GM10248 (cell line): ENCODE measurements around the gene PTPRG.
A peak's percentile ranks its signal among the peaks of the same experiment; 100 is the strongest.

ENCODE experiments used
- CTCF ChIA-PET: fragments of 300-600 bp; sonication (Branson Sonifier 250); formaldehyde crosslinking; extraction: SDS; loops from one replicate; lab custom pipeline; 2021; ENCODE audit warnings: antibody characterized with exemption; lab: Yijun Ruan, JAX
- POLR2A ChIA-PET: fragments of 350-650 bp; sonication (Branson Sonifier 250); formaldehyde crosslinking; extraction: SDS; loops from one replicate; lab custom pipeline; 2020; ENCODE audit warnings: antibody characterized with exemption; lab: Yijun Ruan, JAX
- DNase-seq: peaks from one replicate; pipeline ENCODE4 v3.0.0; 2012; ENCODE audit errors: extremely low spot score
- CTCF ChIP-seq: IDR thresholded peaks from 2 replicates; pipeline ENCODE4 v1.5.1; 2012; ENCODE audit warnings: mild to moderate bottlenecking, low read depth; ENCODE audit errors: extremely low read depth, missing control alignments, control extremely low read depth

Gene PTPRG

DNA sequence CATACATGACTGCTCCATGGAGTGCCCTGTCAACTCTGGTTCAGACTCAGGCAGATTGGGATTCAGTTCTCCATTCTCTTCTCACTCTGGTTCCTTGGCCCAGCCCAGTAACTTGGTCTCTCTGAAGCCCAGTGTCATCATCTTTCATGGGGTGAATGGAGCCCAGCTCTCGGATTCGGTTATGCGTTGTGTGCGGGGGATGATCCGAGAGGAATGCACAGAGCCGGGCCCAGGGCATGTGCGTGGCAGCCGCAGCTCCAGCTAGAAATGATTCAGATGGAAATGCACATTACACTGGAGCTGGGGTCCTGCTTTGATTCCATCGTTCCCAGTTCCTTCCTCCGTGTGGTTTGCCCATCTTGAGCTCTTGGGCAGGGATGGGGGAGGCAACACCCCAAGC lies 622.6 kb downstream of the PTPRG start:
- DNase-seq: no peak
- CTCF ChIA-PET: interaction anchor here (1.6 to 1.7 kb wide), 3 partner anchors 17 to 620 kb away, joined by 3 to 4 read pairs (median 4); no protein-coding TSS in a partner anchor
- no peak for TF ChIP-seq CTCF
- POLR2A ChIA-PET: no interaction called here

- no peak for DNase-seq
- ChIA-PET POLR2A (no interaction called here), CTCF (interaction anchor here (1.6 to 1.7 kb wide), 3 partner anchors 17 to 621 kb away, joined by 3 to 4 read pairs (median 4); no protein-coding TSS in a partner anchor)
- TF ChIP-seq CTCF: no peak
Observed at GRCh38 chr3:62184559-62184958, 623.2 kb downstream of the PTPRG start.

GRCh38 chr3:62187022-62187431 lies 625.7 kb downstream of the PTPRG start:
- TF ChIP-seq CTCF: no peak
- no peak for DNase-seq
- ChIA-PET POLR2A (no interaction called here), CTCF (interaction anchor here (0.6 to 4.6 kb wide), 9 partner anchors 11 to 623 kb away, joined by 3 to 26 read pairs (median 8); no protein-coding TSS in a partner anchor)

- ChIA-PET CTCF (interaction anchor here (0.7 to 4.6 kb wide), 16 partner anchors 9 to 895 kb away, joined by 3 to 26 read pairs (median 4); no protein-coding TSS in a partner anchor), POLR2A (no interaction called here)
- TF ChIP-seq CTCF: peak; percentile 75
- peak; percentile 80 for DNase-seq
Observed at GRCh38 chr3:62188681-62189375, 627.5 kb downstream of the PTPRG start.

DNA sequence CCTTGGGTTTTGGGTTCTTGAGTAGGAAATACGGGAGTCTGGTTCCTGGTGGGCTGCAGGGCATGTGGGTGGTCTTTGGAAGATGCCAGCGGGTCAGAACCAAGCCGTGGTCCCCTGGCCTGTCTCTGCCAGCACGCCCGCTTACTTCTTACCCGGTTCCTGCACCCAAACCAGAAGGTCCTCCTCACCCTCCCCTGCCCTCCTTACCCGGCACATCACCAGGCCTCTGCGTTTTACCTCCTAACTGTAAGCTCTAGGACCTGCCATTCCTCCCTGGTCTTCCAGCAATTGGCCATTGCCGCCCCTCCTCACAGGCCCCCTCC lies 628.0 kb downstream of the PTPRG start:
- CTCF ChIA-PET: interaction anchor here (1.0 to 4.6 kb wide), 13 partner anchors 8 to 625 kb away, joined by 3 to 26 read pairs (median 8); no protein-coding TSS in a partner anchor
- DNase-seq: no peak
- POLR2A ChIA-PET: no interaction called here
- TF ChIP-seq CTCF: no peak

DNA sequence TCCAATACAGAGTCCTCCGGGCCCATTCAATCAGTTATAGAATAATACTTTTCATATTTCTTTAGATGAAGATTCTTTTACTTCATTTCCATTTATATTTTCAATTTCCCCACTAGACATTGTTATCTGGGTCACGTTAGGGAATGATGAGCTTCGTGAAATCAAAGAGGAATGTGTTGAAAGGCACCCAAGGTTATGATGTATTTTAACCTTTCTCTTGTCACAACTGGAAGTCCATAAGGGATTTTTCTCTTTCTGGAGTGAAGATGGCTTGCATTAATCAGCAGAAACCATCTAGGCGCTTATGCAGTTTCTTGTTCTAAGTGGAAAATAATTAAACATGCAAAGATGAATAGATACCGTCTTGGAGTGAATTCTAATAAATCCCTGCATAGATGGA lies 631.5 kb downstream of the PTPRG start:
- ChIA-PET POLR2A (no interaction called here), CTCF (interaction anchor here (1.2 kb wide), 1 partner anchor 12 kb away, joined by 3 read pairs; no protein-coding TSS in a partner anchor)
- no peak for TF ChIP-seq CTCF
- DNase-seq: no peak
